HG02623 (cell line): Measurements from ENCODE around the gene LIMS2.

Experiments
- ATAC-seq: cut with Tn5 transposase; IDR thresholded peaks from one replicate; pipeline ENCODE4 v1.9.1; 2021; ENCODE audit warnings: moderate library complexity; ENCODE audit not compliant: unreplicated experiment

Gene LIMS2

GRCh38 chr2:127675331-127676261, at the start of gene LIMS2:
TSS of gene LIMS2 (minus strand) at chr2:127675530. CDS start at chr2:127675024, 506 bp downstream.
- ATAC-seq: no peak

- ATAC-seq: no peak
These were observed 47.5 kb upstream of the LIMS2 start for GRCh38 chr2:127722807-127723206.

- ATAC-seq: no peak
These were observed 46.6 kb upstream of the LIMS2 start for GRCh38 chr2:127721978-127722355.

- no peak for ATAC-seq
These were observed 46.1 kb upstream of the LIMS2 start for GRCh38 chr2:127721311-127721977.

GRCh38 chr2:127719301-127720218, 44.2 kb upstream of the LIMS2 start:
- ATAC-seq: no peak

- ATAC-seq: no peak
These were observed 42.9 kb upstream of the LIMS2 start for GRCh38 chr2:127718271-127718670.

GRCh38 chr2:127715778-127716449, 40.6 kb upstream of the LIMS2 start:
- no peak for ATAC-seq

- ATAC-seq: no peak
These were observed 38.2 kb upstream of the LIMS2 start for GRCh38 chr2:127713562-127713961.

GRCh38 chr2:127712999-127713398, 37.7 kb upstream of the LIMS2 start:
- ATAC-seq: no peak

- no peak for ATAC-seq
These were observed 34.0 kb upstream of the LIMS2 start for GRCh38 chr2:127709336-127709735.

- no peak for ATAC-seq
These were observed 32.7 kb upstream of the LIMS2 start for GRCh38 chr2:127707890-127708648.

GRCh38 chr2:127706215-127706990, 31.1 kb upstream of the LIMS2 start:
- ATAC-seq: no peak

- no peak for ATAC-seq
These were observed 30.2 kb upstream of the LIMS2 start for GRCh38 chr2:127705391-127706065.

GRCh38 chr2:127704641-127705390, 29.5 kb upstream of the LIMS2 start:
- ATAC-seq: no peak

- no peak for ATAC-seq
These were observed 28.0 kb upstream of the LIMS2 start for GRCh38 chr2:127703282-127703681.

GRCh38 chr2:127702395-127703009, 27.2 kb upstream of the LIMS2 start:
- no peak for ATAC-seq

- ATAC-seq: peak; percentile 49
These were observed 26.5 kb upstream of the LIMS2 start for GRCh38 chr2:127701651-127702394.
